Measurements from ENCODE around the gene BICD2. TPM values are rescaled to one million over a fixed set of nuclear protein-coding genes. Genes with fewer than 3 reads are reported as not detected.

The BICD2 gene
- total and polyA plus RNA-seq, 2 of the 8 experiments (the other 6 are each of a cell fraction or from before 2014, with no cell fraction given): 6.6 to 22.8 TPM

- TF ChIP-seq GABPA (IDR thresholded peaks at IDR 0.05; ENCODE audit: borderline replicate concordance, insufficient read depth, low read length) (no peak), KDM1A (IDR thresholded peaks at IDR 0.05; ENCODE audit: borderline replicate concordance, low read length) (no peak), EGR1 (IDR thresholded peaks at IDR 0.05; ENCODE audit: borderline replicate concordance, low read depth, low read length) (no peak), CREB1 (IDR thresholded peaks at IDR 0.05) (no peak), SIN3A (conservative IDR thresholded peaks at IDR 0.05 in 1 of 2, IDR thresholded peaks at IDR 0.05 in 1 of 2; ENCODE audit: low read depth in 1 of 2, low read length in 2 of 2) (no peak), BRCA1 (IDR thresholded peaks at IDR 0.05; ENCODE audit: low read depth, low read length) (no peak), YY1 (IDR thresholded peaks at IDR 0.05; ENCODE audit: low read depth, low read length) (no peak), NANOG (IDR thresholded peaks at IDR 0.05; ENCODE audit: insufficient read depth, low read depth, low read length, poor library complexity, severe bottlenecking) (no peak), HDAC6 (IDR thresholded peaks at IDR 0.05; ENCODE audit: low read depth, low read length) (no peak), MAFK (IDR thresholded peaks at IDR 0.05; ENCODE audit: low read depth, low read length) (no peak)
Measured at GRCh38 chr9:92781899-92782298, 17.3 kb upstream of the BICD2 start (continued).

All from H1 (cell line).